NT2/D1 (cell line): ENCODE data around the gene ARFGAP3.

Source experiments
- DNase-seq: peaks from one replicate; pipeline ENCODE4 v3.0.0-alpha.2; 2011; ENCODE audit warnings: low read depth, low spot score
- H3K27me3 ChIP-seq: 2 replicates; pipeline ENCODE4 v1.6.0; 2011; ENCODE audit warnings: mild to moderate bottlenecking; ENCODE audit not compliant: insufficient read length, insufficient read depth
- H3K36me3 ChIP-seq: 2 replicates; pipeline ENCODE4 v1.6.1; 2011; ENCODE audit warnings: mild to moderate bottlenecking, low read length, mixed read lengths; ENCODE audit not compliant: insufficient read depth, insufficient read length
- H3K4me1 ChIP-seq: 2 replicates; pipeline ENCODE4 v1.5.1; 2011; ENCODE audit not compliant: insufficient read depth, insufficient read length
- H3K4me3 ChIP-seq: 2 replicates; pipeline ENCODE4 v1.5.1; 2011; ENCODE audit warnings: low read depth; ENCODE audit not compliant: insufficient read length
- H3K9ac ChIP-seq: 2 replicates; pipeline ENCODE4 v1.6.0; 2011; ENCODE audit warnings: low read depth; ENCODE audit not compliant: insufficient read length
- H3K9me3 ChIP-seq: 2 replicates; pipeline ENCODE4 v1.5.1; 2011; ENCODE audit warnings: mild to moderate bottlenecking, low read length; ENCODE audit not compliant: insufficient read depth
- SUZ12 ChIP-seq: IDR thresholded peaks from 2 replicates; pipeline ENCODE4 v1.6.1; 2011; ENCODE audit not compliant: insufficient read length, insufficient read depth; ENCODE audit errors: extremely low read depth
- YY1 ChIP-seq: IDR thresholded peaks from 2 replicates; pipeline ENCODE4 v1.6.1; 2011; ENCODE audit not compliant: insufficient read length, insufficient read depth
- ZNF274 ChIP-seq: IDR thresholded peaks from 2 replicates; pipeline ENCODE4 v1.6.1; 2011; ENCODE audit warnings: mild to moderate bottlenecking, low read depth, low read length

Gene ARFGAP3

DNA sequence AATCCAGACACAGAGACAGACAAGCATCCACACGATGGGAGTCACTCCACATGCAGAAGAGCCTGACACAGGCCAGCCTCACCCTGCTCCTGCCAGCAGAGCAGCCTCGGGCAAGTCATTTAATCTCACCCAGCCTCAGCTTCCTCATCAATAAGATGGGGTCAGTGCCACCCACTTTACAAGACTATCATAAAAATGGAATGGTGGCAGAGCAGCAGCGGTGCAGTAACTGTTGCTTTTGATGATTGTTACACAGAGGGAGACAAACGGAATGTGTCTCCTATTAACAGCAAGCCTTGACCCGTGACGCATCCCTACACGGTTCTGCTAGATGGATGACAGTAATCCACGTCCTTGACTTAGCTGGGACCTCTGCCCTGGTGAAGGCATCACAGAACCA is 26.0 kb upstream of the ARFGAP3 start:
- H3K36me3 ChIP-seq: peaks cover 87% of the 10 kb centered on the region
- no peak for TF ChIP-seq YY1
- TF ChIP-seq ZNF274: no peak
- no peak for TF ChIP-seq SUZ12
- no peaks in the 10 kb centered on the region for H3K4me1 ChIP-seq
- no peak for DNase-seq
- H3K27me3 ChIP-seq: no peaks in the 10 kb centered on the region
- no peak overlapping the region for H3K9ac ChIP-seq
- no peaks in the 10 kb centered on the region for H3K9me3 ChIP-seq
- no peak overlapping the region for H3K4me3 ChIP-seq

DNA sequence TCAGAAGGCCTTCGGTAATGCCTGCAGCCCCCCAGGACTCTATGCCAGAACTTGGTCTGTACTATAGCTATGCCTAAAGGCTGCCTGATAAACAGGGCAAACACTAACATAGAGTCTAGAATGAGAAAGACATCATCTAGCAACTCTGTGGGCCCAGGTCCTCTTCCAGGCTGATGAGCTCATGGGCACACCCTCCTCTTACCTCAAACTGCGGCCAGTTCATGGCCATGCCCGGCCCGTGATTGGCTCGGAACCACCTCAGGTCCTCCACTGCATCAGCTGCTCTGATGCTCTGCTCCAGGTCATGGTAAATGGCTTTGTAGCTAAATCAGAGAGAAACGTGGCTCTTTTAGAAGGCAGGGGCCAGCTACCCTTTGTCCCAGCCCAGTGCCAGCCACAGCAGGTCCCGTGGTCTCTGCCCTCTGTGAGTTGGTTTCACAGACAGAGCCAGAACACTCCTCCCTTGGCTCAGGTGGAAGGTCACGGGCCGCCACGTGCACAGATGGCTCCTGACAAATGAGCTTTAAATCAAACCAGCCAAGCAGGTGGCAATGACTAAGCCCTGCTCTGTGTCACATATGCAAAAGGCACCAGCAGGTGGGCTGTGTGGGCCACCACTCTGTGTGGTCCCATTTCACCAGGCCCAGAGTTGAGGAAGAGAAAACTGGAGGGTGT is 25.0 kb upstream of the ARFGAP3 start:
- Histone ChIP-seq H3K4me3 (no peak overlapping the region), H3K36me3 (peaks cover 88% of the 10 kb centered on the region), H3K9me3 (no peaks in the 10 kb centered on the region), H3K9ac (no peak overlapping the region), H3K4me1 (no peaks in the 10 kb centered on the region), H3K27me3 (no peaks in the 10 kb centered on the region)
- DNase-seq: no peak
- no peak for TF ChIP-seq YY1
- no peak for TF ChIP-seq ZNF274
- TF ChIP-seq SUZ12: no peak

DNA sequence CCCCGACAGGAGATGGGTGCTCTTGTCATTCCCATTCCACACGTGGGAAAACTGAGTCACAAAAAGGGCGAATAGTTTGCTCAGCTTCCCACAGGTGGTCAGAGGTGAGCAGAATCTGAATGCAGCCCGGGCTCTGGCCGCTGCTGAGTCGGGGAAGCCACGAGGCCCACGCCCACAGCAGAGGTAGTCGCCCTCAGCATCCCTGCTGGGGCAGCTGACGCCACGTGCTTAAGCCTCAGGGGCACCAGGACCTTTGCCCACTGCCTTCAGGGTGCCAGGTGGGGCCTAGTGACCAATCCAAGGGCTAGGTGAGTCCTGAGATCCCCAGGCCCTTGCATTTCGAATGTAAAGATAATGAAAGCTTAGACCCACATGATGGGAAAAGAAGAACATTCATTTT is 24.2 kb upstream of the ARFGAP3 start:
- H3K36me3 ChIP-seq: peaks cover 90% of the 10 kb centered on the region
- H3K9me3 ChIP-seq: no peaks in the 10 kb centered on the region
- H3K4me3 ChIP-seq: no peak overlapping the region
- DNase-seq: no peak
- TF ChIP-seq YY1 (no peak), SUZ12 (no peak), ZNF274 (no peak)
- no peak overlapping the region for H3K9ac ChIP-seq
- no peaks in the 10 kb centered on the region for H3K4me1 ChIP-seq
- no peaks in the 10 kb centered on the region for H3K27me3 ChIP-seq

DNA sequence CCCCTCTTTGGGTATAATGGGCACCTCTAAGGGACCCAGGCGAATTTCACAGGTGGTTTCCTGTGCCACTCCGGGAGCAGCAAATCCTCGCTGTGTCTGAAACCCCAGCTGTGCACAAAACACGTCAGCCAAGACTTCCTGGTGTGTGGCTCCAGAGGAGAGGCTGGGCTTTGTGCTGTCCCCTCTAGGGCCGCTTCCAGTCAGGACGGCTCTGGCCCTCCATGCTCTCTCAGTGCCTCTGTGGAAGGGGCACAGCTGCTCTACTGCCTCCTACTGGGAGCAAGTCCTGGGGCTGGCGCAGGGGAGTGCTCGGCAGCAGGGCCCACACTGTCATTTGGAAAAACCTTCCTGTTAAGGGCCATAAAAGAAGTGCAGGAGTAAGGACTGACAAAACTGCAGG is 23.7 kb upstream of the ARFGAP3 start:
- H3K4me1 ChIP-seq: no peaks in the 10 kb centered on the region
- no peak overlapping the region for H3K4me3 ChIP-seq
- no peaks in the 10 kb centered on the region for H3K9me3 ChIP-seq
- H3K36me3 ChIP-seq: peaks cover 92% of the 10 kb centered on the region
- no peak overlapping the region for H3K9ac ChIP-seq
- TF ChIP-seq SUZ12: no peak
- no peak for TF ChIP-seq YY1
- no peak for TF ChIP-seq ZNF274
- no peak for DNase-seq
- no peaks in the 10 kb centered on the region for H3K27me3 ChIP-seq

DNA sequence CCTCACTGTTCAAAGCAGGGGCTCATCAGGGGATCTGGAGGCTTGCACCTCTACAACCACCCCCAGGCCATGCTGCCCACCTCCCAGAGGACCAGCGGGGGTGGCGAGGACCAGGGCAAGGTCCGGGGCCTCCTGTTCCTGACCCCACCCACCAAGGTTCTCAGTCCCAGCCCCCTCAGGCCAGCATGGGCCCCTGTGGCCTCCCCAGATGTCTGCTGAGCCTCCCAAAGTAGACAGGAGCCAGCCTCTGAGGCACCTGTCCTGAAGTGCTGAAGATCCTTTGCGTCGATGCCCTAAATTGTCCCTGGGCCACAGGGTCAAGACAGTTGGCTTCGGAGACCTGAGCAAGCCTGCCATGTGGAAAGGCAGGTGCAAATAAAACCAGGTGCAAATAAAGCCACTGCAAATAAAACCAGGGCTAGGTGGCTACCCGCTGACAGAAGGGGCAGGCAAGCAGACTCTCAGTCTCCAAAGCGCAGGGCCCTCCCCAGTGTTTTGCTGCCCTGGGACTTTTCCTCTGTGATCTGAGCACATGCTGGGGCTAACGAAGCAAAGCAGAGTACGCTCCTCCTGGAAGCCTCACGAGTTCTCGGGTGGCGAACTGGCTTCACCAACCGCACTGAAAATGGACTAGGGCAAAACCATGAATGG is 22.4 kb upstream of the ARFGAP3 start:
- no peak overlapping the region for H3K9ac ChIP-seq
- TF ChIP-seq YY1: no peak
- no peak for TF ChIP-seq SUZ12
- no peak for TF ChIP-seq ZNF274
- H3K27me3 ChIP-seq: no peaks in the 10 kb centered on the region
- no peak overlapping the region for H3K4me3 ChIP-seq
- H3K9me3 ChIP-seq: no peaks in the 10 kb centered on the region
- H3K4me1 ChIP-seq: no peaks in the 10 kb centered on the region
- no peak for DNase-seq
- H3K36me3 ChIP-seq: peaks cover 92% of the 10 kb centered on the region

DNA sequence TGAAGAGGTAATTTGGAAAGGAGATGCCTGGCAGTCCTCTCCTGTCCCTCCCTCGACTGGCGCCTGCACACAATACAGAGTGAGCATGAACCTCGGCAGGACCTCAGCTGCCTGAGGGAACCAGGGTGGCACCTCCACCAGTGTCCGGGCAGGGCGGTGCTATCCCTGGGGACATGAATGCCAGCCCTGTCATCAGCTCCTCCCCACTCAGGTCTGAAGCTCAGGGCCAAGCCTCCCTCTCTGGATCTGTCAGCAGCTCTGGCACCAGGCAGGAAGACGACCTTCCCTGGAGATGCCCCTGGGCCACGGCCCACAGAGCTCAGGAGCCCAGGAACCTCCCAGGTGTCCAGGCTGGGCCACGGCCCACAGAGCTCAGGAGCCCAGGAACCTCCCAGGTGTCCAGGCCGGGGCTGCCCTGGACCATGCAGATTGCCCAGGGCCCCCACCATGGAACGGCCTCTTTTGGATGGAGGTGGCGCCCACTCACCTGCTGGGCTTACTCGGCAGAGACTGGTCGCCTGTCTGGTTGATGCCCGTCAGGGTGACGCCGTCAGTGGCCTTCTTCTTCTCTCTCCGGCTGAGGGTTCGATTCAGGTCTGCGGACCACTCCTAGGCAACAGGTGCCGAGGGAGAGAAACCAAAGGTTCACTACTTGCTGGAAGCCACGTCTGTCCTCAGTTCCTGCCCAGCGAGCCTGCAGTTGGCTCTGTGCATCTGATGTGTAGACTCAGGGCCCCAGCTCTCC is 21.7 kb upstream of the ARFGAP3 start:
- H3K9me3 ChIP-seq: no peaks in the 10 kb centered on the region
- H3K36me3 ChIP-seq: peaks cover 92% of the 10 kb centered on the region
- no peak overlapping the region for H3K4me3 ChIP-seq
- no peaks in the 10 kb centered on the region for H3K27me3 ChIP-seq
- DNase-seq: no peak
- TF ChIP-seq YY1: no peak
- TF ChIP-seq ZNF274: no peak
- no peak for TF ChIP-seq SUZ12
- no peaks in the 10 kb centered on the region for H3K4me1 ChIP-seq
- no peak overlapping the region for H3K9ac ChIP-seq

DNA sequence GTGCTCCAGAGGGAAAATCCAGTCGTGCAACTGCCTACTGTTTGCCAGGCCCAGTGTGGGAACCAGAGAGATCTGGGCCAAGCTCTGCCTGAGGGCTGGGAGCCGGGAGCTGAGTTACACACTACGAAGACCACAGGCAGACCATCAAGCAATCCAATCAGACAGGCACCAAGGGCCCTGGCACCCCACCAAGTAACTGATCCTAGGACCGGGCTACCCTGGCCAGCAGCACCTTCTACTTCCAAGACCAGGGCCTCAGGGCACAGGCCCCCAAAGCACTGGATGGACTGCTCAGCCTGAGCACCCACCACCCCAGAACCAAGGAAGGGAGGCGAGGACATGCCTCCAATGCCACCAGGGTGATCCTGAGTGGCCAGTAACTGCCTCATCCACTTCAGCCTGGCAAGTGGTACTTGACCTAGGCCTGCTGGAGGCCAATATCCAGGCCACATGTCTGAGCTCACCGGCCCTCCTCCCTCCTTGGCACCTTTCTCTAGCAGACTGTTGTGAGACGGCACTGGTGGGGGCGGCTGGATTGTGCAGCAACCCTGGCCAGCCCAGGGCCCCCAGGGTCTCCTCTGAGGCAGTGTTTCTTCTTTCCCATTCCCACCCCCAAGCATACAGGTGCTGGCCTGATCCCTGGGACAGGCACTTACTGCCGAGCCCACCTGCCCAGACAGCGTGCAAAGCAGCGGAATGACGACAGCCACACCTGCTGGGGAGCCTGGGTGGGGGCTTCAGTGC is 20.7 kb upstream of the ARFGAP3 start:
- peaks cover 92% of the 10 kb centered on the region for H3K36me3 ChIP-seq
- no peak for TF ChIP-seq ZNF274
- TF ChIP-seq YY1: no peak
- no peak for TF ChIP-seq SUZ12
- no peaks in the 10 kb centered on the region for H3K4me1 ChIP-seq
- no peaks in the 10 kb centered on the region for H3K9me3 ChIP-seq
- no peak for DNase-seq
- H3K27me3 ChIP-seq: no peaks in the 10 kb centered on the region
- H3K9ac ChIP-seq: no peak overlapping the region
- H3K4me3 ChIP-seq: no peak overlapping the region
